Natural killer cell (primary cell): ENCODE measurements around the gene ISCA1. TPM values are rescaled to one million over a fixed set of nuclear protein-coding genes. Genes with fewer than 3 reads are reported as not detected.

Experiments
- ATAC-seq, 3 donors: fragments of 150-1000 bp in 2 of 3; fragments of 200-7000 bp in 1 of 3; cut with Tn5 transposase; 1 replicate in 1 of 3; 2 replicates in 2 of 3; pipeline ENCODE4 v1.10.0; 2021; ENCODE audit warnings: mild to moderate bottlenecking in 2 of 3, moderate library complexity in 2 of 3
- DNase-seq, 2 donors: peaks; one replicate each; pipeline versions ENCODE4 v3.0.0 to v3.0.0-alpha.2; 2013 to 2021; ENCODE audit warnings: mixed read lengths in 1 of 2
- H3K27ac ChIP-seq: one replicate; pipeline ENCODE4 v1.5.1; 2013; ENCODE audit warnings: mild to moderate bottlenecking, low read length
- H3K27me3 ChIP-seq: one replicate; pipeline ENCODE4 v1.6.1; 2013; ENCODE audit warnings: low read length; ENCODE audit not compliant: control insufficient read depth, insufficient read depth
- H3K36me3 ChIP-seq: one replicate; pipeline ENCODE4 v1.6.1; 2013; ENCODE audit warnings: low read length; ENCODE audit not compliant: control insufficient read depth, insufficient read depth
- H3K4me1 ChIP-seq: one replicate; pipeline ENCODE4 v1.6.1; 2013; ENCODE audit warnings: low read length; ENCODE audit not compliant: control insufficient read depth, insufficient read depth
- H3K4me3 ChIP-seq: one replicate; pipeline ENCODE4 v1.5.1; 2013; ENCODE audit warnings: low read length
- H3K9me3 ChIP-seq: one replicate; pipeline ENCODE4 v1.6.1; 2013; ENCODE audit warnings: low read length; ENCODE audit not compliant: control insufficient read depth, insufficient read depth
- H3K27ac Mint-ChIP-seq, 2 donors: one replicate each; pipeline ENCODE4 v1.8.0; 2022; ENCODE audit warnings: mild to moderate bottlenecking in 2 of 2, mixed read lengths in 2 of 2, moderate library complexity in 1 of 2
- H3K27me3 Mint-ChIP-seq, 2 donors: one replicate each; pipeline ENCODE4 v1.8.0; 2022; ENCODE audit warnings: low read depth in 2 of 2, mixed read lengths in 2 of 2
- H3K36me3 Mint-ChIP-seq: one replicate; pipeline ENCODE4 v1.8.0; 2022; ENCODE audit warnings: mixed read lengths
- H3K4me1 Mint-ChIP-seq, 2 donors: one replicate each; pipeline ENCODE4 v1.8.0; 2022; ENCODE audit warnings: mixed read lengths in 2 of 2
- H3K4me3 Mint-ChIP-seq: one replicate; pipeline ENCODE4 v1.8.0; 2022; ENCODE audit warnings: mild to moderate bottlenecking, moderate library complexity, mixed read lengths
- H3K9me3 Mint-ChIP-seq, 2 donors: one replicate each; pipeline ENCODE4 v1.8.0; 2022; ENCODE audit warnings: mixed read lengths in 2 of 2
- CTCF ChIP-seq: fragments of 200-600 bp; IDR thresholded peaks from one replicate; pipeline ENCODE4 v1.8.0; 2022; ENCODE audit warnings: antibody characterized with exemption
- WGBS: methylation state at CpG from one replicate; pipeline ENCODE4 v1.1.7; 2013; ENCODE audit warnings: missing lambda C conversion rate; ENCODE audit not compliant: insufficient coverage; 5-methylcytosine and 5-hydroxymethylcytosine counted together
- intact Hi-C: fragments of 100-400 bp; cut with micrococcal nuclease; formaldehyde crosslinking; loops from one replicate; pipeline ENCODE4 v1.14.2; 2022
- total RNA-seq, 4 donors: library from RNA; stranded (reverse); fragments of 120-200 nt in 1 of 4; gene quantifications; one replicate each; pipeline versions ENCODE4 v1.2.3 to v1.2.4, GENCODE V29; 2013 to 2022

Gene ISCA1
- total RNA-seq, 3 donors from 2014 or later (not counting 1 experiment from before 2014, with no cell fraction given), result 57.3 to 67.6 (median 63.4) TPM

GRCh38 chr9:86280580-86280979 lies 1.8 kb downstream of the ISCA1 start:
- no peak for ATAC-seq
- no peaks in the 10 kb centered on the region for H3K27me3 Mint-ChIP-seq
- no peaks in the 10 kb centered on the region for H3K9me3 ChIP-seq
- H3K4me1 ChIP-seq, result peaks cover 17% of the 10 kb centered on the region
- H3K9me3 Mint-ChIP-seq, result no peaks in the 10 kb centered on the region
- no peaks in the 10 kb centered on the region for H3K27me3 ChIP-seq
- 95% methylated on average over 6 of the region's 7 CpGs for WGBS
- peaks cover 38 to 42% of the 10 kb centered on the region in 2 donors for H3K4me1 Mint-ChIP-seq
- no peak for DNase-seq
- TF ChIP-seq CTCF, result no peak
- intact Hi-C loops, result loop anchor here (5.0 to 10.0 kb wide), 2 partner anchors 57 to 76 kb away; no protein-coding TSS in a partner anchor
- peaks cover 3% of the 10 kb centered on the region for H3K36me3 ChIP-seq
- peak overlapping the region; percentile 95 to 98 for H3K27ac Mint-ChIP-seq
- no peak overlapping the region for H3K27ac ChIP-seq
- no peak overlapping the region for H3K4me3 ChIP-seq
- peak overlapping the region; percentile 93 for H3K4me3 Mint-ChIP-seq
- H3K36me3 Mint-ChIP-seq, result no peaks in the 10 kb centered on the region

GRCh38 chr9:86279839-86280238 lies 2.5 kb downstream of the ISCA1 start:
- peak overlapping the region; percentile 18 to 65 for H3K27ac Mint-ChIP-seq
- peaks cover 17% of the 10 kb centered on the region for H3K4me1 ChIP-seq

GRCh38 chr9:86277072-86277471 lies 5.3 kb downstream of the ISCA1 start:
- Mint-ChIP-seq H3K9me3 (no peaks in the 10 kb centered on the region), H3K27me3 (no peaks in the 10 kb centered on the region), H3K4me1 (peaks cover 32 to 37% of the 10 kb centered on the region in 2 donors), H3K36me3 (peaks cover 5% of the 10 kb centered on the region), H3K27ac (peak overlapping the region in 1 of 2 donors; percentile 34), H3K4me3 (no peak overlapping the region)
- DNase-seq (no peak), ATAC-seq (no peak)
- Histone ChIP-seq H3K36me3 (peaks cover 11% of the 10 kb centered on the region), H3K9me3 (no peaks in the 10 kb centered on the region), H3K4me3 (no peak overlapping the region), H3K27me3 (no peaks in the 10 kb centered on the region), H3K4me1 (peaks cover 9% of the 10 kb centered on the region), H3K27ac (no peak overlapping the region)
- no peak for TF ChIP-seq CTCF
- intact Hi-C loops, result no loop called here
- 50% methylated on average over 1 of the region's 1 CpG for WGBS

More at GRCh38 chr9:86279839-86280238, 2.5 kb downstream of the ISCA1 start:
- no peak overlapping the region for H3K27ac ChIP-seq
- peaks cover 3% of the 10 kb centered on the region for H3K36me3 ChIP-seq
- DNase-seq (no peak), ATAC-seq (no peak)
- no peak for TF ChIP-seq CTCF
- Mint-ChIP-seq H3K4me3 (peak overlapping the region; percentile 71), H3K9me3 (no peaks in the 10 kb centered on the region), H3K27me3 (no peaks in the 10 kb centered on the region), H3K4me1 (peaks cover 38 to 42% of the 10 kb centered on the region in 2 donors), H3K36me3 (no peaks in the 10 kb centered on the region)
- WGBS, result 93% methylated on average over 3 of the region's 3 CpGs
- H3K27me3 ChIP-seq, result no peaks in the 10 kb centered on the region
- no peaks in the 10 kb centered on the region for H3K9me3 ChIP-seq
- intact Hi-C loops, result loop anchor here (5.0 to 10.0 kb wide), 2 partner anchors 57 to 75 kb away; no protein-coding TSS in a partner anchor
- no peak overlapping the region for H3K4me3 ChIP-seq

- no peak for ATAC-seq
- Mint-ChIP-seq H3K4me3 (no peak overlapping the region), H3K27ac (no peak overlapping the region), H3K9me3 (no peaks in the 10 kb centered on the region), H3K36me3 (peaks cover 11% of the 10 kb centered on the region), H3K4me1 (peaks cover 26 to 31% of the 10 kb centered on the region in 2 donors), H3K27me3 (no peaks in the 10 kb centered on the region)
- Histone ChIP-seq H3K27ac (no peak overlapping the region), H3K27me3 (no peaks in the 10 kb centered on the region), H3K9me3 (no peaks in the 10 kb centered on the region), H3K4me3 (no peak overlapping the region), H3K4me1 (peaks cover 4% of the 10 kb centered on the region), H3K36me3 (peaks cover 20% of the 10 kb centered on the region)
- WGBS, result 88% methylated on average over 1 of the region's 3 CpGs
- no peak for DNase-seq
- intact Hi-C loops, result no loop called here
- TF ChIP-seq CTCF, result no peak
Measured at GRCh38 chr9:86275962-86276361, 6.4 kb downstream of the ISCA1 start.
